Fibroblast of mammary gland (primary cell): ENCODE data around the gene CD86.

Experiments used
- DNase-seq: peaks from one replicate; pipeline ENCODE4 v3.0.0-alpha.2; 2010; ENCODE audit warnings: low read depth
- H3K4me3 ChIP-seq: 2 replicates; pipeline ENCODE4 v1.5.1; 2011; ENCODE audit warnings: low read depth, mild to moderate bottlenecking, low read length, moderate library complexity; ENCODE audit not compliant: control insufficient read depth
- TF ChIP-seq, protein P1 (sequence below): conservative IDR thresholded peaks from 2 replicates; pipeline ENCODE4 v1.5.1; 2011; ENCODE audit warnings: low read depth, low read length, inconsistent platforms; ENCODE audit not compliant: control insufficient read depth, insufficient read depth

Gene CD86

DNA sequence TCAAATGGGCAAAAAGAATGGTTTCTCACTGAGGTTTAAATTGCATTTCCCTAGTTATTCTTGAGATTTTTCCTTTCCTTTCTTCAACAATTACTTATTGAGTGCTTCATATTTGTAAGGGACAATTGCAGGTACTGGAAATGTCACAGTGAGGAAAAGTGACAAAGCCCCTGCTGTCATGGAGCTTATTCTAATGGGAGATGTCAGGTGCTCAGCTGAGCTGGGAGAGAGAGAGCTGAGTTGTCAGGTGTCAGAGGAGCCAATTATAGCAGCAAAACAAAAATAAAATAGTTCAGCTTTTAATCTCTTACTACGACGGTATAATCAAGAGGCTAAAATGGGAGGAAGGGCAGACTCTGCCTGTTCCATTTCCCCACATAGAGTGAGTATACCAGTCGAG, 42.0 kb downstream of the CD86 start:
- H3K4me3 ChIP-seq: no peak overlapping the region
- no peak for DNase-seq
- TF ChIP-seq, protein P1, sequence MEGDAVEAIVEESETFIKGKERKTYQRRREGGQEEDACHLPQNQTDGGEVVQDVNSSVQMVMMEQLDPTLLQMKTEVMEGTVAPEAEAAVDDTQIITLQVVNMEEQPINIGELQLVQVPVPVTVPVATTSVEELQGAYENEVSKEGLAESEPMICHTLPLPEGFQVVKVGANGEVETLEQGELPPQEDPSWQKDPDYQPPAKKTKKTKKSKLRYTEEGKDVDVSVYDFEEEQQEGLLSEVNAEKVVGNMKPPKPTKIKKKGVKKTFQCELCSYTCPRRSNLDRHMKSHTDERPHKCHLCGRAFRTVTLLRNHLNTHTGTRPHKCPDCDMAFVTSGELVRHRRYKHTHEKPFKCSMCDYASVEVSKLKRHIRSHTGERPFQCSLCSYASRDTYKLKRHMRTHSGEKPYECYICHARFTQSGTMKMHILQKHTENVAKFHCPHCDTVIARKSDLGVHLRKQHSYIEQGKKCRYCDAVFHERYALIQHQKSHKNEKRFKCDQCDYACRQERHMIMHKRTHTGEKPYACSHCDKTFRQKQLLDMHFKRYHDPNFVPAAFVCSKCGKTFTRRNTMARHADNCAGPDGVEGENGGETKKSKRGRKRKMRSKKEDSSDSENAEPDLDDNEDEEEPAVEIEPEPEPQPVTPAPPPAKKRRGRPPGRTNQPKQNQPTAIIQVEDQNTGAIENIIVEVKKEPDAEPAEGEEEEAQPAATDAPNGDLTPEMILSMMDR: no peak

DNA sequence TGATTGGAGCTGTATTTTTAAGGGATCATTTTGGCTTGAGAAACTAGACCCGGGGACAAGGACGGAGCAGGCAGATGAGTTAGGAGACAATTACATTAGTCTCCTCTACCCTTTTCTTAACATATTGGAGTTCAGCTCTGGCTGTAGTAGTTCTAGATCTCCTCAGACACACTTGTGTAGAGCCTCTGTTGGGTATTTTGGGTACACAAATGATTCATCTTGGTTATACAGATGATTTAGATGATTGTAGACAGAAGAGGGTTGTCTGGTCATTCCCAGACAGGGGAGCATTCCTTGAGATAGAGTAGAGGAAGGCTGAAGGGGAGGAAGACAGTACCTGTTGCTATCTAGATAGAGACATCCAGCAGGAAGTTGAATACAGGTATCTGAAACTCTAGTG, 43.4 kb downstream of the CD86 start:
- no peak overlapping the region for H3K4me3 ChIP-seq
- TF ChIP-seq, protein P1: no peak
- no peak for DNase-seq

DNA sequence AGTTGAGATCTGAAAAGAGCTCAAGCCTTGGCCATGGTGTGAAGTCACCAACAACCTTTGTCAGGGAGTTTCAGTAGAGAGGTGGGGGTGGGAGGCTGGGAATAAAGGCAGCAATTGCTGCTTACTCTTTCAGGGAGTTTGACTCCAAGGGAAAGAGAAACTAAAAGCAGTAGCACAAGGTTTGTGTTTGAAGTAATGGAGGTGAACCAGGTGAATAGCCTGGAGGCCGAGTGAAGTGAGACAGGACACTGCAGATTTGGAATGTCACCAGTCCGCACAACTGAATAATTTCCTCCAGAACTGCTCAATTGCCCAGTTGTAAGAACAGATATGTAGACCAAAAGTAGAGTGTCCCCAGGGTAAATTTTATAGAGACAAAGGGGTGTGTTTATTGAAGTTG, 44.1 kb downstream of the CD86 start:
- TF ChIP-seq, protein P1: no peak
- no peak for DNase-seq
- no peak overlapping the region for H3K4me3 ChIP-seq

DNA sequence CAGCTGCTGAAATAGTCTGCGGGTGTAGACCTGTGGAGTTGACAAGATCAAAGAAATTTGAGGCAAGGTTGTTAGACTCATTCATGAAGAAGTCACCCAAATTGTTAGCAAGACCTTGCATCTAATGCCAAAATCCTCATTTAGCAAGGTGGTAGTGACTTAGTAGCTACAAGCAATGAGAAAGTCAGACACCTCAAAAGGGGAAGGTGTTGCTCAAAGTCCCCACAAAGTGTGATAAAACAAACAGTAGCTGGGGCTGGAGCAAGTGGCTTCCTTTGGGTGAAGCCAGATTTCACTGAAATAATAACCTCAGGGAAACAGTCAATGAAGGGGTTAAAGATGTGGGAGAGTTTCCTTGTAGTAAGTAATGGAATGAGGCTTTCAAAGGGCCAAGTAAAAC, 44.9 kb downstream of the CD86 start:
- H3K4me3 ChIP-seq: no peak overlapping the region
- TF ChIP-seq, protein P1: no peak
- no peak for DNase-seq

DNA sequence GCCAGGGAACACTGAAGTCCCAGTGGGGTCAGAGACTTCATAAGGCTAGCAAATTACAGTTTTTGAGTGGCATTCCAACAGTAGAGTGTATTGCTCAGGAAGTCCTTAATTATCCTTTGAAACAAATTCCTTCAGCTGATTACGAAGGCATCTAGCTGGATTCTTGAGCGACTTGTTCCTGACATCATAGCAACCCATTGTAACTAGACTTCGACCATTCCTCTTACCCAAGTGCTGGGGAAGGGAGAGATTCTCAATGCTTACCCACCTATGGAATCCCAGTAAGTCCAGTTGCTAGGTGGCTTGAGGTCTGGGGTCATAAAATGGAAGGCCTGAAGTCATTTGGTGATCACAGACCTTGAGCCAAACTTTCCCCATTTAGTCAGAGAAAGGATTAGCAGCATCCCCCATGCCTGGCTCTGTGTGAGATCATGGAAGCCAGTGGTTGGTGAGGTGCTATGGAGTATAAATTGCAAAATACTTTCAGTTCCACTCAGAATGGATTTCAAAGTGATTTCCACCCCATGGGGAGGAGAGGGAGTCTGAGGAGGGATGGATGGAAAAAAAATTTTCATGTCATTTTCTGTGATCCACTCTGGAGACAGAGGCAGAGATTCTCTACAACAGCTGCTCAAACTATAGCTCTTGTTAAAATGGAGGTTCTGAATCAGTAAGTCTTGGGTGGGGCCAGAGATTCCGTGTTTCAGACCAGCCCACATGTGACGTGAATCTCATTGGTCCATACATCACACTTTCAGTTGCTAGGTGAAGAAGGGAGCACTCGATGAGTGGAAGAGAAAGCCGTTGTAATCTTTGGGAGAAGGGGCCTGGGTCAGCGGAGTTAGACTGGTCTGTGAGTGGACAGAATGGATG, 45.7 kb downstream of the CD86 start:
- H3K4me3 ChIP-seq: no peak overlapping the region
- TF ChIP-seq, protein P1: no peak
- DNase-seq: peak; percentile 33

DNA sequence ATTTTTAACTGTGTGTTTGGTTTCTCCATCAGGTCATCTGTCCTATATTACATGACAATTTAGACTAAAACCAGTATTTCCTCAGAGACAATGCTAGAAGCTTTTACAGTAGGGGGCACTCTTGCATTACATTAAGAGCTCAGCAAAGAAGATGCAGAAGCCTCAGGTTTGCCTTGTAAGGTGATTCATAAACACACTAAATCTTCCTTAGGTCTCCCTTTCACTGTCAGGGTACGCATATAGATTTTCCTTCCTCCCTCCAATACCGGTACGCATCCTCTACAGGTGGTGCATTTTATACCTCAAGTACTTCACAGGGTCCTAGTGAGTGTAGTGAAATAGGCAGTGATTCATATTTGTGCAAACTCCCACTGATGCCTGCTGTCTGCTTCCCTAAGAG, 46.5 kb downstream of the CD86 start:
- peak; percentile 64 for DNase-seq
- no peak overlapping the region for H3K4me3 ChIP-seq
- TF ChIP-seq, protein P1: peak; percentile 57
